Mucosa of descending colon (tissue), 3 donors: ENCODE measurements around the gene SRSF2. TPM values are rescaled to one million over a fixed set of nuclear protein-coding genes. Genes with fewer than 3 reads are reported as not detected.
A peak's percentile ranks its signal among the peaks of the same experiment; 100 is the strongest.

ENCODE experiments used
- ATAC-seq: fragments of 200-7000 bp; cut with Tn5 transposase; one replicate; pipeline ENCODE4 v1.9.1; 2020; ENCODE audit warnings: mild to moderate bottlenecking, moderate library complexity
- DNase-seq, 3 donors: peaks; one replicate each; pipeline ENCODE4 v3.0.0-alpha.2; 2020
- H3K36me3 ChIP-seq: fragments of 200-600 bp; one replicate; pipeline ENCODE4 v1.8.0; 2021; ENCODE audit warnings: low read depth, mild to moderate bottlenecking
- H3K4me1 ChIP-seq: fragments of 200-600 bp; one replicate; pipeline ENCODE4 v1.8.0; 2021; ENCODE audit warnings: low read depth, mild to moderate bottlenecking
- H3K4me3 ChIP-seq: fragments of 200-600 bp; one replicate; pipeline ENCODE4 v1.8.0; 2021; ENCODE audit warnings: mild to moderate bottlenecking
- H3K9me3 ChIP-seq: fragments of 200-600 bp; one replicate; pipeline ENCODE4 v1.8.0; 2021; ENCODE audit warnings: mild to moderate bottlenecking
- CTCF ChIP-seq: fragments of 200-600 bp; IDR thresholded peaks from one replicate; pipeline ENCODE4 v1.8.0; 2022; ENCODE audit warnings: antibody characterized with exemption, mild to moderate bottlenecking
- intact Hi-C, 2 donors: fragments of 100-400 bp; cut with DNase I in 1 of 2; cut with micrococcal nuclease in 1 of 2; formaldehyde crosslinking; loops; one replicate each; pipeline versions ENCODE4 v1.11.0 to v1.11.1; 2022; cut with DNase I, micrococcal nuclease
- microRNA-seq: library from miRNA; unstranded; fragments of <30 nt; microRNA quantifications from one replicate; pipeline ENCODE4, GENCODE V29; 2019
- total RNA-seq, 3 donors: library from RNA; stranded (reverse); fragmentation: NEBNext Ultra II Directional in 2 of 3; extraction: Animal tissue kit (Norgen Biotek cat#: 25700) in 2 of 3; gene quantifications; one replicate each; pipeline versions ENCODE4 v1.2.1 to v1.2.4, GENCODE V29; 2021 to 2023
- donor health status: DM: no; HTN: no; CAD: no; lungs with moderate emphysema.
- donor health status: DM: no; HTN: no; CAD: no.
- donor health status: DM: no; HTN: yes; CAD: no.

Gene SRSF2
- total RNA-seq, 3 donors from 2014 or later = 130 to 166 (median 134) TPM

GRCh38 chr17:76684756-76685155, 52.4 kb downstream of the SRSF2 start:
- intact Hi-C loops = no loop called here
- H3K9me3 ChIP-seq = no peaks in the 10 kb centered on the region
- no peak for ATAC-seq
- TF ChIP-seq CTCF = no peak
- H3K4me3 ChIP-seq = no peak overlapping the region
- no peaks in the 10 kb centered on the region for H3K36me3 ChIP-seq
- peak in 1 of 3 donors; percentile 40 for DNase-seq
- peaks cover 8% of the 10 kb centered on the region for H3K4me1 ChIP-seq

Small RNA genes lying within 50 kb of the gene (microRNA-seq; reads per million reads assigned to microRNA genes)
- 0.93 reads per million for gene MIR636

Other genes with a start within 250 kb of the SRSF2 start
- 10 to 100 TPM; 11.2 to 20.8 (median 18.9) TPM for gene RHBDF2, start 235.9 kb downstream of the SRSF2 start, total RNA-seq
- 10 to 100 TPM; 10.6 to 24.0 (median 15.1) TPM for gene CYGB, start 199.6 kb downstream of the SRSF2 start, total RNA-seq
- gene PRCD, start 197.3 kb downstream of the SRSF2 start, total RNA-seq = 1 to 10 TPM; 1.0 to 4.8 (median 1.6) TPM
- 10 to 100 TPM in 1 of 3 donors, 1 to 10 TPM in 2; 3.7 to 11.1 (median 4.3) TPM for gene ST6GALNAC2, start 151.5 kb downstream of the SRSF2 start, total RNA-seq
- 100 to 1,000 TPM in 2 of 3 donors, 10 to 100 TPM in 1; 90.2 to 363 (median 336) TPM for gene ST6GALNAC1, start 93.6 kb downstream of the SRSF2 start, total RNA-seq
- gene MXRA7, start 26.4 kb downstream of the SRSF2 start, total RNA-seq = 100 to 1,000 TPM in 1 of 3 donors, 10 to 100 TPM in 2; 11.4 to 214 (median 24.5) TPM
- gene JMJD6, start 10.7 kb downstream of the SRSF2 start, total RNA-seq = 10 to 100 TPM; 27.0 to 56.3 (median 30.3) TPM
- gene METTL23, start 10.5 kb downstream of the SRSF2 start, total RNA-seq = 10 to 100 TPM; 22.5 to 30.4 (median 28.7) TPM
- 10 to 100 TPM; 31.2 to 38.2 (median 33.2) TPM for gene MFSD11, start 788 bp upstream of the SRSF2 start, total RNA-seq
- gene MGAT5B, start 131.1 kb upstream of the SRSF2 start, total RNA-seq = under 1 TPM; 0.17 to 0.65 (median 0.44) TPM